ENCODE measurements around the gene ARCN1. TPM values are rescaled to one million over a fixed set of nuclear protein-coding genes. Genes with fewer than 3 reads are reported as not detected.

Gene ARCN1
- total RNA-seq, 1 experiment from 2014 or later: 122 TPM

DNA sequence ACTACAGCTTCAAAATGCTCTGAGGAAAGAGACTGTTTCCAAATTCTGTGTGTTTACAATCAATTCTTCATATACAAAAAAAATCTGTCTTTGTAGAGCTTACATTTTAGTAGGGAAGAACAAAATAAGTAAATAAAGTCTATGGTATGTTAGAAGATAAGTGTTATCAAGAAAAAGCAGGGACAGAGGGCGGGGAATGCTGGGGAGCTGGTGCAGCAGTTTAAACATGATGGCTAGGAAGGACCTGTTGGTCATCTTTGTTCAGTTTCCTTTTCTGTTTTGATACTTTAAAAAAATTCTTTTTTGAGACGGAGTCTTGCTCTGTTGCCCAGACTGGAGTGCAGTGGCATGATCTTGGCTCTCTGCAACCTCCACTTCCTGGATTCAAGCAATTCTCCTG is 25.1 kb upstream of the ARCN1 start:
- Histone ChIP-seq H3K4me3 (ENCODE audit: low read length) (no peak overlapping the region), H3K9me2 (replicated peaks; ENCODE audit: low read length) (no peaks in the 10 kb centered on the region), H3K4me2 (ENCODE audit: low read length) (no peak overlapping the region), H3F3A (ENCODE audit: low read length, unreplicated experiment) (no peaks in the 10 kb centered on the region), H3K79me2 (ENCODE audit: low read length) (no peaks in the 10 kb centered on the region), H3K27ac (ENCODE audit: low read length) (no peak overlapping the region), H3K4me1 (ENCODE audit: insufficient read depth, low read length) (no peaks in the 10 kb centered on the region), H4K20me1 (ENCODE audit: low read length) (no peaks in the 10 kb centered on the region), H2AFZ (ENCODE audit: low read length) (no peak overlapping the region), H3K36me3 (ENCODE audit: low read depth, low read length) (peaks cover 7% of the 10 kb centered on the region; the same call in 1 of the 2 replicates), H3K9me3 (ENCODE audit: low read length) (no peaks in the 10 kb centered on the region), H3K27me3 (ENCODE audit: low read length) (no peaks in the 10 kb centered on the region), H3K9ac (ENCODE audit: low read length) (no peak overlapping the region)
- ATAC-seq (no peak), DNase-seq (no peak)
- TF ChIP-seq EZH2phosphoT487 (IDR thresholded peaks at IDR 0.05; ENCODE audit: borderline replicate concordance, low read length): no peak
- TF ChIP-seq EZH2 (IDR thresholded peaks at IDR 0.05; ENCODE audit: low read length, unreplicated experiment): no peak
- TF ChIP-seq, protein P1, sequence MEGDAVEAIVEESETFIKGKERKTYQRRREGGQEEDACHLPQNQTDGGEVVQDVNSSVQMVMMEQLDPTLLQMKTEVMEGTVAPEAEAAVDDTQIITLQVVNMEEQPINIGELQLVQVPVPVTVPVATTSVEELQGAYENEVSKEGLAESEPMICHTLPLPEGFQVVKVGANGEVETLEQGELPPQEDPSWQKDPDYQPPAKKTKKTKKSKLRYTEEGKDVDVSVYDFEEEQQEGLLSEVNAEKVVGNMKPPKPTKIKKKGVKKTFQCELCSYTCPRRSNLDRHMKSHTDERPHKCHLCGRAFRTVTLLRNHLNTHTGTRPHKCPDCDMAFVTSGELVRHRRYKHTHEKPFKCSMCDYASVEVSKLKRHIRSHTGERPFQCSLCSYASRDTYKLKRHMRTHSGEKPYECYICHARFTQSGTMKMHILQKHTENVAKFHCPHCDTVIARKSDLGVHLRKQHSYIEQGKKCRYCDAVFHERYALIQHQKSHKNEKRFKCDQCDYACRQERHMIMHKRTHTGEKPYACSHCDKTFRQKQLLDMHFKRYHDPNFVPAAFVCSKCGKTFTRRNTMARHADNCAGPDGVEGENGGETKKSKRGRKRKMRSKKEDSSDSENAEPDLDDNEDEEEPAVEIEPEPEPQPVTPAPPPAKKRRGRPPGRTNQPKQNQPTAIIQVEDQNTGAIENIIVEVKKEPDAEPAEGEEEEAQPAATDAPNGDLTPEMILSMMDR (conservative IDR thresholded peaks at IDR 0.05; ENCODE audit: low read depth, low read length): no peak
- no TSS peak for BruUV-seq (replicated peaks)
- POLR2A ChIA-PET (ENCODE audit: unreplicated experiment): no interaction called here
- CTCF ChIA-PET: interaction anchor here (0.6 kb wide), 1 partner anchor 88 kb away, joined by 3 read pairs; no protein-coding TSS in a partner anchor
- intact Hi-C loops (cut with micrococcal nuclease): no loop called here

DNA sequence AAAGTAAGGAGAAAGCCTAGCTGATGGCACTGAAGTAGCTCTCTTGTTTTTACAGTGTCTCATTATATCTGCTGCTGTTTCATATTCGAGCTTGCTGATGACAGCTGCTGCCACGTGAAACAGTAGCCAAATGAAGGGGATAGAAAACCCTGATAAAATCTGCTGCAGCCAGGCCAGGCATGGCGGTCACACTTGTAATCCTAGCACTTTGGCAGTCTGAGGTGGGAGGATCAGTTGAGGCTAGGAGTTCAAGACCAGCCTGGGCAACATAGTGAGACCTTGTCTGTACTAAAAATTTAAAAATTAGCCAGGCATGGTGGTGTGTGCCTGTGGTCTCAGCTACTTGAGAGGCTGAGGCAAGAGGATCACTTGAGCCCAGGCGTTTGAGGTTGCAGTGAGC is 19.9 kb upstream of the ARCN1 start:
- H3K4me3 ChIP-seq (ENCODE audit: low read length): no peak overlapping the region
- TF ChIP-seq, protein P1 (conservative IDR thresholded peaks at IDR 0.05; ENCODE audit: low read depth, low read length): no peak
- TF ChIP-seq EZH2 (IDR thresholded peaks at IDR 0.05; ENCODE audit: low read length, unreplicated experiment): no peak
- no peak for TF ChIP-seq EZH2phosphoT487 (IDR thresholded peaks at IDR 0.05; ENCODE audit: borderline replicate concordance, low read length)
- POLR2A ChIA-PET (ENCODE audit: unreplicated experiment): no interaction called here
- H3F3A ChIP-seq (ENCODE audit: low read length, unreplicated experiment): no peaks in the 10 kb centered on the region
- no peaks in the 10 kb centered on the region for H4K20me1 ChIP-seq (ENCODE audit: low read length)
- CTCF ChIA-PET: no interaction called here
- H3K27me3 ChIP-seq (ENCODE audit: low read length): no peaks in the 10 kb centered on the region
- H3K4me1 ChIP-seq (ENCODE audit: insufficient read depth, low read length): no peaks in the 10 kb centered on the region
- no peaks in the 10 kb centered on the region for H3K9me2 ChIP-seq (replicated peaks; ENCODE audit: low read length)
- BruUV-seq (replicated peaks): no TSS peak
- DNase-seq: no peak
- no peak overlapping the region for H2AFZ ChIP-seq (ENCODE audit: low read length)
- intact Hi-C loops (cut with micrococcal nuclease): no loop called here
- H3K9ac ChIP-seq (ENCODE audit: low read length): no peak overlapping the region
- H3K9me3 ChIP-seq (ENCODE audit: low read length): no peaks in the 10 kb centered on the region
- H3K79me2 ChIP-seq (ENCODE audit: low read length): no peaks in the 10 kb centered on the region
- H3K4me2 ChIP-seq (ENCODE audit: low read length): no peak overlapping the region
- peaks cover 19% of the 10 kb centered on the region; the same call in 1 of the 2 replicates for H3K36me3 ChIP-seq (ENCODE audit: low read depth, low read length)
- no peak overlapping the region for H3K27ac ChIP-seq (ENCODE audit: low read length)
- no peak for ATAC-seq

DNA sequence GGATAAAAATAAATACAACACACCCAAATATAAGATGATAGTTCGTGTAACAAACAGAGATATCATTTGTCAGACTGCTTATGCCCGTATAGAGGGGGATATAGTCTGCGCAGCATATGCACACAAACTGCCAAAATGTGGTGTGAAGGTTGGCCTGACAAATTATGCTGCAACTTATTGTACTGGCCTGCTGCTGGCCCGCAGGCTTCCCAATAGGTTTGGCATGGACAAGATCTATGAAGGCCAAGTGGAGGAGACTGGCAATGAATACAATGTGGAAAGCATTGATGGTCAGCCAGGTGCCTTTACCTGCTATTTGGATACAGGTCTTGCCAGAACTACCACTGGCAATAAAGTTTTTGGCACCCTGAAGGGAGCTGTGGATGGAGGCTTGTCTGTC is 11.4 kb upstream of the ARCN1 start:
- TF ChIP-seq, protein P1 (conservative IDR thresholded peaks at IDR 0.05; ENCODE audit: low read depth, low read length): no peak
- TF ChIP-seq EZH2phosphoT487 (IDR thresholded peaks at IDR 0.05; ENCODE audit: borderline replicate concordance, low read length): no peak
- no peak for TF ChIP-seq EZH2 (IDR thresholded peaks at IDR 0.05; ENCODE audit: low read length, unreplicated experiment)
- no peaks in the 10 kb centered on the region for H4K20me1 ChIP-seq (ENCODE audit: low read length)
- H3K79me2 ChIP-seq (ENCODE audit: low read length): no peaks in the 10 kb centered on the region
- POLR2A ChIA-PET (ENCODE audit: unreplicated experiment): no interaction called here
- H2AFZ ChIP-seq (ENCODE audit: low read length): no peak overlapping the region
- ATAC-seq (no peak), DNase-seq (no peak)
- H3F3A ChIP-seq (ENCODE audit: low read length, unreplicated experiment): no peaks in the 10 kb centered on the region
- H3K9me3 ChIP-seq (ENCODE audit: low read length): no peaks in the 10 kb centered on the region
- no peak overlapping the region for H3K4me3 ChIP-seq (ENCODE audit: low read length)
- H3K4me2 ChIP-seq (ENCODE audit: low read length): no peak overlapping the region
- no peak overlapping the region for H3K9ac ChIP-seq (ENCODE audit: low read length)
- 0 out of 2 replicates have a peak, but pooled peaks cover 2% of the 10 kb centered on the region for H3K36me3 ChIP-seq (ENCODE audit: low read depth, low read length)
- peaks cover 6% of the 10 kb centered on the region; the same call in 1 of the 2 replicates for H3K4me1 ChIP-seq (ENCODE audit: insufficient read depth, low read length)
- H3K27me3 ChIP-seq (ENCODE audit: low read length): no peaks in the 10 kb centered on the region
- H3K9me2 ChIP-seq (replicated peaks; ENCODE audit: low read length): no peaks in the 10 kb centered on the region
- intact Hi-C loops (cut with micrococcal nuclease): loop anchor here (10.0 kb wide), 1 partner anchor 156 kb away; the partner anchor contains the start of gene ATP5MG
- no peak overlapping the region for H3K27ac ChIP-seq (ENCODE audit: low read length)
- BruUV-seq (replicated peaks): no TSS peak
- CTCF ChIA-PET: no interaction called here
